ENCODE results near the gene THAP6. TPM values are rescaled to one million over a fixed set of nuclear protein-coding genes. Genes with fewer than 3 reads are reported as not detected.
"Not testable (repeated sequence)": the region's sequence is repeated elsewhere in the genome, so short reads cannot be mapped to it uniquely, and the experiment has no call there.

The THAP6 gene
- total and polyA plus RNA-seq, 2 of the 8 experiments (the other 6 are each of a cell fraction or from before 2014, with no cell fraction given) = 3.3 to 9.7 TPM

DNA sequence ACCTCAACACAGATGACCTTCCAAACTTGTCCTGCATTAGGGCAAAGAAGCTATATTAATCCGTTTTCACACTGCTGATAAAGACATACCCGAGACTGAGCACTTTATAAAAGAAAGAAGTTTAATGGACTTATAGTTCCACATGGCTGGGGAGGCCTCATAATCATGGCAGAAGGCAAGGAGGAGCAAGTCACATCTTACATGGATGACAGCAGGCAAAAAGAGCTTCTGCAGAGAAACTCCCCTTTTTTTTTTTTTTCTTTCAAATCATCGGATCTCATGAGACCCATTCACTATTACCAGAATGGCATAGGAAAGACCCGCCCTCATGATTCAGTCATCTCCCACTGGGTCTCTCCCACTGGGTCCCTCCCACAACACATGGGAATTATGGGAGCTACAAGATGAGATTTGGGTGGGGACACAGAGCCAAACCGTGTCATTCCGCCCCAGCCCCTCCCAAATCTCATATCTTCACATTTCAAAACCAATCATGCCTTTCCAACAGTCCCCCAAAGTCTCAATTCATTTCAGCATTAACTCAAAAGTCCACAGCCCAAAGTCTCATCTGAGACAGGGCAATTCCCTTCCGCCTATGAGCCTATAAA is 17.4 kb downstream of the THAP6 start:
- POLR2A ChIA-PET (ENCODE audit: partially characterized antibody) = interaction anchor here (1.7 to 3.2 kb wide), 2 partner anchors 15 to 17 kb away, joined by 5 to 11 read pairs; partner anchors contain the start of genes RCHY1 and THAP6

More for the DNA sequence above, 17.4 kb downstream of the THAP6 start:
- H3K27me3 ChIP-seq (replicated peaks in 1 of 4; ENCODE audit: control insufficient read depth in 3 of 4, extremely low read depth in 1 of 4, insufficient read depth in 3 of 4, low read length in 3 of 4); H3K4me3 ChIP-seq (ENCODE audit: extremely low read depth in 1 of 4, insufficient read depth in 2 of 4, low read depth in 3 of 4, low read length in 4 of 4); H3K79me2 ChIP-seq (ENCODE audit: control insufficient read depth in 1 of 2, insufficient read depth in 2 of 2, low read length in 2 of 2); H2BK5ac ChIP-seq (ENCODE audit: low read depth, low read length); H3K79me1 ChIP-seq (ENCODE audit: low read depth, low read length); FAIRE-seq; H2BK15ac ChIP-seq (ENCODE audit: low read length); H3K4me2 ChIP-seq (ENCODE audit: insufficient read depth in 1 of 2, low read depth in 2 of 2, low read length in 2 of 2); H4K91ac ChIP-seq (replicated peaks; ENCODE audit: insufficient read length, low read length); H2AFZ ChIP-seq (ENCODE audit: low read length); H3K18ac ChIP-seq (ENCODE audit: extremely low read depth, low read length); H3K4ac ChIP-seq (replicated peaks; ENCODE audit: insufficient read length, low read depth, low read length); H2AK5ac ChIP-seq (ENCODE audit: low read depth, low read length); H3K27ac ChIP-seq (ENCODE audit: low read depth, low read length); DNase-seq (ENCODE audit: low read depth in 1 of 2, low spot score in 2 of 2); H4K5ac ChIP-seq (ENCODE audit: insufficient read length, low read depth, low read length); H2BK12ac ChIP-seq (ENCODE audit: low read depth, low read length); H3K23ac ChIP-seq (ENCODE audit: insufficient read length); H2BK20ac ChIP-seq (ENCODE audit: low read length); H4K20me1 ChIP-seq (replicated peaks in 1 of 2; ENCODE audit: control insufficient read depth in 1 of 2, insufficient read depth in 2 of 2, low read length in 2 of 2); H3K9ac ChIP-seq (replicated peaks in 1 of 4; ENCODE audit: extremely low read depth in 1 of 4, low read depth in 3 of 4, low read length in 3 of 4); H3K56ac ChIP-seq (replicated peaks; ENCODE audit: insufficient read length, low read depth, low read length); H3K23me2 ChIP-seq (ENCODE audit: low read depth, low read length); H3K4me1 ChIP-seq (replicated peaks in 1 of 4; ENCODE audit: control insufficient read depth in 3 of 4, insufficient read depth in 4 of 4, low read length in 3 of 4); H4K8ac ChIP-seq (ENCODE audit: extremely low read depth, insufficient read depth, low read length); H2BK120ac ChIP-seq (replicated peaks; ENCODE audit: low read depth, low read length); H3K14ac ChIP-seq (ENCODE audit: insufficient read length): not testable (repeated sequence)
- Histone ChIP-seq H3K9me3 (ENCODE audit: insufficient read depth in 2 of 2, low read depth in 1 of 2, low read length in 1 of 2) (peaks cover 6 to 10% of the 10 kb centered on the region in 2 experiments; a peak in 2 of 4 replicates), H3K36me3 (ENCODE audit: control insufficient read depth in 2 of 4, insufficient read depth in 4 of 4, low read length in 3 of 4) (peaks cover 2 to 42% (median 17%) of the 10 kb centered on the region in 4 experiments; a peak in 4 of 8 replicates)
- WGBS, 2 experiments (ENCODE audit: extremely low coverage in 1 of 2, insufficient coverage in 1 of 2, insufficient read length in 1 of 2, insufficient replicate concordance in 2 of 2, low coverage in 1 of 2, low lambda C conversion rate in 2 of 2, missing lambda C conversion rate in 1 of 2) = 84% methylated on average over 7 of the region's 7 CpGs; no CpG with 5 or more reads in 1 of the 2 experiments
- CTCF ChIA-PET (ENCODE audit: partially characterized antibody) = interaction anchor here (0.6 to 1.0 kb wide), 2 partner anchors 24 to 269 kb away, joined by 3 to 5 read pairs; partner anchors contain the start of gene ODAPH
